ENCODE data around the gene NCDN.

NCDN gene

GRCh38 chr1:35611655-35612054 is 54.1 kb downstream of the NCDN start:
- no peak overlapping the region for H3K27ac ChIP-seq
- no peak for TF ChIP-seq ZFX (IDR thresholded peaks at IDR 0.05)

DNA sequence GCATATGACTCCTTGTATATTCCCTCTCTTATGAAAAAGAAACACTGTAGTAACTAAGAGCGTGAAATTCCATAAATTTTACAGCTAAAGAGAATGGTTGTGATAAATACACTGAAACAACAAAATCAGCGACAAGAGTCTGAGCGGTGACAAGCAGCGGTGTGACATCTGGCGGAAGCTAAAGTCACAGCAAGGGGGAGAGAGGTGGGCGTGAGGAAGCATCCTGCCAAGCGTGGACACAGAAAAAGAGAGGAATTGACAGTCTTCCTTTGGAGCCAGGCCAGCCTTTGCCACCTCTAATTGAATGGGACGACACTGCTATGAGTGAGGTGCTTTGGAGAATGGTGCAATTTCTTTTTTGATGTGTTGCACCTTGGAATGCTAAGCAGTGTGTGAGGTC is 57.8 kb downstream of the NCDN start:
- no peak for TF ChIP-seq CTCF (conservative IDR thresholded peaks at IDR 0.05)
- no peak for TF ChIP-seq ZFX (IDR thresholded peaks at IDR 0.05)
- no peak overlapping the region for H3K27ac ChIP-seq

Data from C4-2B (cell line).